HFFc6 (cell line): Measurements from ENCODE around the gene GPC6. TPM values are rescaled to one million over a fixed set of nuclear protein-coding genes. Genes with fewer than 3 reads are reported as not detected.
"Not testable (repeated sequence)": the region's sequence is repeated elsewhere in the genome, so short reads cannot be mapped to it uniquely, and the experiment has no call there.

Source experiments
- DNase-seq: peaks from one replicate; pipeline ENCODE4 v3.0.0-alpha.2; 2018
- H3K27ac Mint-ChIP-seq: 2 replicates; pipeline ENCODE4 v1.8.0; 2020; ENCODE audit warnings: mild to moderate bottlenecking, mixed read lengths
- H3K27me3 Mint-ChIP-seq: 2 replicates; pipeline ENCODE4 v1.8.0; 2021; ENCODE audit warnings: mild to moderate bottlenecking, moderate library complexity, mixed read lengths; ENCODE audit not compliant: insufficient read depth
- H3K36me3 Mint-ChIP-seq: 2 replicates; pipeline ENCODE4 v1.8.0; 2021; ENCODE audit warnings: low read depth, mixed read lengths
- H3K4me1 Mint-ChIP-seq: 2 replicates; pipeline ENCODE4 v1.8.0; 2020; ENCODE audit warnings: low read depth, mixed read lengths
- H3K4me3 Mint-ChIP-seq: 2 replicates; pipeline ENCODE4 v1.8.0; 2020; ENCODE audit warnings: mild to moderate bottlenecking, moderate library complexity, mixed read lengths
- H3K9me3 Mint-ChIP-seq: 2 replicates; pipeline ENCODE4 v1.8.0; 2020; ENCODE audit warnings: mild to moderate bottlenecking, mixed read lengths
- total RNA-seq, 6 experiments: library from RNA; stranded (reverse); fragmentation: NEBNext Ultra II Directional; extraction: Animal tissue kit (Norgen Biotek cat#: 25700); gene quantifications; 2 replicates in 1 of 6; 3 replicates in 5 of 6; pipeline ENCODE4 v1.2.3, GENCODE V29; 2021
- TF ChIP-seq, protein P1 (sequence below): fragments of 200-600 bp; sonication (generic); IDR thresholded peaks from 2 replicates; pipeline ENCODE4 v1.5.0; 2021; ENCODE audit warnings: antibody characterized with exemption, mild to moderate bottlenecking

The GPC6 gene
- total RNA-seq, 6 experiments from 2014 or later, result 3.0 to 5.3 (median 4.4) TPM

DNA sequence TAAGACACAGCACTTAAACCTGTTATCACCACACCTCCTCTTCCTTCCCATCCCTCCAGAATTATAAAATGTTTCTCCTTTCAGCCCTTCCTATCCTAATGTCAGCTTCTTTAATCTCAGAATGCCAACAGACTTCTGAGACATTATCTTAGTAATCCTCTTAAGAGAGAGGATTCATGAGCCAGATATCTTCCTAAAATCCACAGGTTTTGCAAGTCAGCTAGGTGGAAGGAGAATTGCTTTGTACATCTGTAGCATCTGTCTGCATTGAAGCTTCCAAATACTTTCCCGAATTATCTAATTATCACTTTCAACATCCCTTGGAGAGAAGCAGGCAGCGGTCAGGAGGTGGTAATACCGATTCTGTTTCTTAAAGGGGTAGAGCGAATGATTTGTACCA is 1073.8 kb downstream of the GPC6 start:
- TF ChIP-seq, protein P1, sequence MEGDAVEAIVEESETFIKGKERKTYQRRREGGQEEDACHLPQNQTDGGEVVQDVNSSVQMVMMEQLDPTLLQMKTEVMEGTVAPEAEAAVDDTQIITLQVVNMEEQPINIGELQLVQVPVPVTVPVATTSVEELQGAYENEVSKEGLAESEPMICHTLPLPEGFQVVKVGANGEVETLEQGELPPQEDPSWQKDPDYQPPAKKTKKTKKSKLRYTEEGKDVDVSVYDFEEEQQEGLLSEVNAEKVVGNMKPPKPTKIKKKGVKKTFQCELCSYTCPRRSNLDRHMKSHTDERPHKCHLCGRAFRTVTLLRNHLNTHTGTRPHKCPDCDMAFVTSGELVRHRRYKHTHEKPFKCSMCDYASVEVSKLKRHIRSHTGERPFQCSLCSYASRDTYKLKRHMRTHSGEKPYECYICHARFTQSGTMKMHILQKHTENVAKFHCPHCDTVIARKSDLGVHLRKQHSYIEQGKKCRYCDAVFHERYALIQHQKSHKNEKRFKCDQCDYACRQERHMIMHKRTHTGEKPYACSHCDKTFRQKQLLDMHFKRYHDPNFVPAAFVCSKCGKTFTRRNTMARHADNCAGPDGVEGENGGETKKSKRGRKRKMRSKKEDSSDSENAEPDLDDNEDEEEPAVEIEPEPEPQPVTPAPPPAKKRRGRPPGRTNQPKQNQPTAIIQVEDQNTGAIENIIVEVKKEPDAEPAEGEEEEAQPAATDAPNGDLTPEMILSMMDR, result no peak
- Mint-ChIP-seq H3K4me1 (peaks cover 8% of the 10 kb centered on the region), H3K4me3 (no peak overlapping the region), H3K27me3 (no peaks in the 10 kb centered on the region), H3K36me3 (no peaks in the 10 kb centered on the region), H3K27ac (no peak overlapping the region), H3K9me3 (no peaks in the 10 kb centered on the region)
- no peak for DNase-seq

DNA sequence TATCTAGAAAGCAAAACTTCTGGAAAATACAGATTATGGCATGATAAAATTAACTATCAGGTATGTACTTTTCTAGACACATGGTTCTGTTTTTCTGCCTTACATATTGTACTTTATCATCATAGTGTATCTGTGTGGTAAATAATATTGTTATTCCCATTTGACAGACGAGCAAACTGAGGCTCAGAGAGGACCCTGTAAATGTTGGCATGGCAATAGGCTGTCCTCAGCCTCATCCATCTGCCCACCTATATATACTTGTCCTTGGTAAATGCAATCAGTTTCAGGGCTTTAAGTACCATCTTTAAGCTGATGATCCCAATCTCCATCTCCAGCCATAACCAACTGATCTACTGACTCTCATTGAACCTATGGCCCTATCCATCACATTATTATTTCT is 1074.9 kb downstream of the GPC6 start:
- no peak overlapping the region for H3K27ac Mint-ChIP-seq
- TF ChIP-seq, protein P1, result no peak
- H3K27me3 Mint-ChIP-seq, result no peaks in the 10 kb centered on the region
- DNase-seq, result no peak
- H3K4me1 Mint-ChIP-seq, result peaks cover 19% of the 10 kb centered on the region
- no peaks in the 10 kb centered on the region for H3K9me3 Mint-ChIP-seq
- no peak overlapping the region for H3K4me3 Mint-ChIP-seq
- no peaks in the 10 kb centered on the region for H3K36me3 Mint-ChIP-seq

DNA sequence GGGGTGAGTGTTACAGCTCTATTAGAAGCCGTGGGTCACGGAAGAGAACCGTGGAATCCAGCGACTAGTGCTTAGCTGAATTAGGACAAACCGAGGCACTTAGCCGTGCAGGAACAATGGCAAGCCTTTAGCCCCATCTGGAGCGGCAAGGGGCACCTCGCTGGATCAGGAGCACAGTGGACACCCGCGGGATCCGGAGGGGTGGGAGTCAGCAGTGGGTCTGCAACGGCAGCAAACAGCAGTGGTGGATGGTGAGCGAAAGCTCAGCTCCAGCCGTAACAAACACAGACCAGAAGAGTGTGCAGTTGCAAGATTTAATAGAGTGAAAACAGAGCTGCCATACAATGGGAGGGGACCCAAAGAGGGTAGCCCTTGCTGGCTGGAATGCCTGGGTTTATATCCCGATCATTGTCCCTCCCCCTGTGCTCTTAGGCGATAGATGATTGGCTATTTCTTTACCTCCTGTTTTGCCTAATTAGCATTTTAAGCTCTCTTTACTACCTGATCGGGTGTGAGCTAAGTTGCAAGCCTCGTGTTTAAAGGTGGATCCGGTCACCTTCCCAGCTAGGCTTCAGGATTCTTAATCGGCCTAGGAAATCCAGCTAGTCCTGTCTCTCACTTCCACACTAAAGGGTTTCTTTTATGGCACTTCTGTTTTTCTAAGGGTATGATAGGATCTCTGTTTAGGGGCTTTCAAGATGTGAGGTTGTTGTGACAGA is 1076.4 kb downstream of the GPC6 start:
- not testable (repeated sequence) for H3K36me3 Mint-ChIP-seq, H3K9me3 Mint-ChIP-seq, DNase-seq, H3K27me3 Mint-ChIP-seq, H3K4me3 Mint-ChIP-seq, H3K27ac Mint-ChIP-seq
- H3K4me1 Mint-ChIP-seq, result peaks cover 26% of the 10 kb centered on the region

DNA sequence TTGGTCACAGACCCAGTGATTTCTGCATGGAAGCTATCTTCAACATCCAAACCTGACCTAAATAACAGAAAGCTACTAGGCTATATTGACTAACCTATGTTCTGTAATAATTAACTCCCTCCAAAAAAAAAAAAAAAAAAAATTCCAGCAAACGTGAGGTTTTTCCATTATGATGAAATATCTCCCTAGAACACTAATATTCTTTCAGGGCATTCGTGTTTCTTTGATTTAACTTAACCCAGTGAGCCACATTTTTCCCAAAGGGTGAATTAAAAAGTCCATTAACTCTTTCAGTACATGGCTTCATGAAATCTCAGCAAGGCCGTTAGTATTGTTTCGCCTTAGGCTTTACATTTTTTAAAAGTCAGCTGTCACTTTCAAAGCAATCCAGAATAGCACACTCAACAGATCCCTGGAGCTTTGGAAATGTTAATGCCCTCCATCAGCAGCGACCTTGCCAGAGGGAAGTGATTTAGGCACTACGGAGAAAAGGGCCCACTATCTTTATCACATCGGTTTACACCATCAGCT is 1077.1 kb downstream of the GPC6 start:
- H3K4me3 Mint-ChIP-seq, result no peak overlapping the region
- no peak for DNase-seq
- TF ChIP-seq, protein P1, result no peak
- H3K36me3 Mint-ChIP-seq, result no peaks in the 10 kb centered on the region
- peaks cover 30% of the 10 kb centered on the region for H3K4me1 Mint-ChIP-seq
- no peak overlapping the region for H3K27ac Mint-ChIP-seq
- H3K9me3 Mint-ChIP-seq, result no peaks in the 10 kb centered on the region
- H3K27me3 Mint-ChIP-seq, result no peaks in the 10 kb centered on the region

DNA sequence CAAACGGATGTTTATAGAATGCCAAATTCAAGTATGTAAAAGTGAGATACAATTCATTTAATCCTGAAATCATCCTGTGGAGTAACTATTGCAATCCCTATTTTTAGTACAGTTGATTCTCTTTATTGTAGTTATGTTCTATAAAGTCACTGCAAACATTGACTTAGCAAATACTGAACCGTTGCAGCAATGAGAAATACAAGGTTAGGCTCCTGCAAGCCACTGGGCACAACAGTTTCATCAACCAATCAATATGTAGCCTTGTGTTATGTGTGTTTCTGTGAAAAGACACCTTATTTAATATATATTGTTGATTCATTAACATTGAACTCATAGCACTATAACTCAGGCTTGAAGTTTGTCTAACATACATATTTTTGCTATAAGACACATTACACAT is 1078.4 kb downstream of the GPC6 start:
- Mint-ChIP-seq H3K27ac (no peak overlapping the region; the same call in 1 of the 2 replicates), H3K9me3 (no peaks in the 10 kb centered on the region), H3K27me3 (no peaks in the 10 kb centered on the region), H3K4me1 (peaks cover 43% of the 10 kb centered on the region), H3K36me3 (no peaks in the 10 kb centered on the region), H3K4me3 (no peak overlapping the region)
- no peak for DNase-seq
- TF ChIP-seq, protein P1, result no peak

DNA sequence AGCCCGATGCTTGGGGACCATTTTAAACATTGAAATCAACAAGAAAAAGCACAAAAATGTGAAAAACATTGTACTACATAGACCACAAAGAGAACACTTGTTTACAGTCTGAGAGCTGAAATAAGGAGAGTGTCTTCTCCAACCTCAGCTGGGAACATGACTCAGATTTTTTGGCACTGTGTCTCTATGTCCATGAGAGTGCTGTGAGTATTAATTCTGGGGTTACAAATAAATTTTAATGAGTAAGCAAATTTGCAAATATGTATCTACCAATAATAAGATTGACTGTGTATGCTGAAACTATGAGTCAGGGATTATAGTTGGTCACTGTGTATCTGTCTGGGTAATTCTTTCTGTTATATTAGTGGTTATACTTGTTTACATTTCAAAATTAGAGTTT is 1078.9 kb downstream of the GPC6 start:
- Mint-ChIP-seq H3K27ac (peak overlapping the region; percentile 54), H3K36me3 (no peaks in the 10 kb centered on the region), H3K4me1 (peaks cover 48% of the 10 kb centered on the region), H3K9me3 (no peaks in the 10 kb centered on the region), H3K27me3 (no peaks in the 10 kb centered on the region), H3K4me3 (no peak overlapping the region)
- DNase-seq, result peak; percentile 69
- TF ChIP-seq, protein P1, result no peak
